GM19468 (cell line): ENCODE measurements around the gene AFF3.
"Not testable (repeated sequence)": the region's sequence is repeated elsewhere in the genome, so short reads cannot be mapped to it uniquely, and the experiment has no call there.

Experiments used
- ATAC-seq: cut with Tn5 transposase; IDR thresholded peaks from one replicate; pipeline ENCODE4 v1.9.1; 2021; ENCODE audit warnings: mild to moderate bottlenecking, moderate library complexity, moderate number of reproducible peaks; ENCODE audit not compliant: unreplicated experiment; ENCODE audit errors: extremely low read depth

AFF3 gene

DNA sequence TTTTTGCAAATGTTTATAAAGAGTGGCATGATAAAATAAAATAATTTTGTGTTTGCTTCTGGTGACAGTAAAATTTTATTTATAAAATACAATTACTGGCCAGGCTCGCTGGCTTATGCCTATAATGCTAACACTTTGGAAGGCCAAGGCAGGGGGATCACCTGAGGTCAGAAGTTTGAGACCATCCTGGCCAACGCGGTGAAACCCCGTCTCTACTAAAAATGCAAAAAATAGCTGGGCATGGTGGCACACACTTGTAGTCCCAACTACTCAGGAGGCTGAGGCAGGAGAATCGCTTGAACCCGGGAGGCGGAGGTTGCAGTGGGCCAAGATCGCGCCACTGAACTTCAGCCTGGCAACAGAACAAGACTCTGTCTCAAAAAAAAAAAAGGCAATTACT lies 480.6 kb downstream of the AFF3 start:
- not testable (repeated sequence) for ATAC-seq

DNA sequence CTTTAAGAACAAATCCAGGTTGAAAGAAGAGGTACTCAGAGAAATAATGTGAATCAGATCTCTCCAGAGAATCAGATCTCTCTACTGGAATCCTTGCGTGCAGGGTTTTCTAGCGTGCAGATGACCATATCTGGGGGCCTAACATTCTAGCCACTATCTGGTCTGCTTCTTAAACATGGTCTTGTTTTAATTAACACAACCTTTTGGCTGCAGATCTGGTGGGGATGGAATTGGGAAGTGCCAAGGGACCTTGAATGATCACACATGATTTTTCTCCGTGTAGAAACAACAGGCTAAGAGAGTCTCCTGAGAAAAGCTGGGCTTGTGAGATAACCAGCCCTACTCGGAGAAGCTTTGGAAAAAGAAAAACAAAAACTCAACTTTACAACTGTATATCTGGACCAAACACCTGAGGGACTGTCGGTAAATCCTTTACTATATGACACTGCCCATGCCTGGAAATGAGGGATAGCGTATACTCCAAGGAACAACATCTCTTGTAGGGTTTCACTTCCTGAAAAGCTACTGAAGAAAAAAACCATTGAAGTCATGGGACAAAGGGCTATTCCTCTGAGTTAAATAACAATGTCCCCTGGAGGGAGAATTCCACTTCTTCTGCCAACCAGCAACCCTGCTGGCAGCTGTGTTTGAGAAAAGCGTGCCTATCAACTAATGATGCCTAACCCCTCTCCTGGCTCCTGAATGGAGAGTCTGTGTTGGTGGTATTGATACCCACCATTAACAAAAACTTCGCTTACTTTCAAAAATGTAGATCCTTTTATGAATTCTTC lies 481.6 kb downstream of the AFF3 start:
- no peak for ATAC-seq

DNA sequence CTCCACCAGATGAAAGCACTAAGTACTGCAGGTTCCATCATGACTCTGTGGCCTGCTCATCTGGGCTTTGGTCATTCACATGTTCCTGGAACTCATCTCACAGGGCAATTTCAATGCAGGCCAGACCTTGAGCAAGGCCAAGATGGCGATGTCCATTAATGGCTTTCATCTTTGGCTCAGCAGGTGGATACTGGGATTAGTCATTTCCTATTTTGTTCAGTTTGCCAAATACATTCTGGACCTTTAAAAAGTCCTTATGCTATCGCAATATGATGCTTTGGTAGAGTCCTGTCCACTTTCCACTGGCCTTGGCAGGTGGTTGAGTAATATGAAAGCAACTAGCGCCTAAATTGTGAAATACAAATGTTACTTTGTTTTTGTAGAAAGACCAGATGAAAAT lies 482.5 kb downstream of the AFF3 start:
- no peak for ATAC-seq

DNA sequence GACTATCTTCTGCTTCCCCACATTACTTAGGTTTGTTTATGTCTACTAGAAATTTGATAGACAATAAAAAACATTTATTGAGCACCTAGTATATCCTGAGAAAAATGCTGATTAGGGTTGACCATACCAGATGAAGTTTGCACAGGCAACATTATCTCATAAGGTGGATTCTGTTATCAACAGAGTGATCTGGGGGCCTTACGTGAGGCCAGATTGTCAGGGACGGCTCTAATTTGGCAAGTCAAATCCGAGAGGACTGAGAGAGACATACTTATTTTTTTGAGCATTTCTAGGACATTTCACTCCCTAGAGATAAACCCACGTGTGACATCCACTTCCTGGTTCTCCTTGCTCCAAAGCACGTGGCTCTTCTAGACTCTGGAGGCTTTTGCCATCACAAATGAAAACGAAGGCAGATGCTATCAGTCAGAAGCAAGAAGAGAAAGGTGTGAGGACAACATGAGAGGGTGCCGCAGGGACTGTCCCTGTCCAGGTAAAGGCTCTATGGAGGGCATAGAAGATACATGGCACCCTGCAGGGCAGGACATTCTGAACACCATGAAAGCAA lies 484.6 kb downstream of the AFF3 start:
- no peak for ATAC-seq

DNA sequence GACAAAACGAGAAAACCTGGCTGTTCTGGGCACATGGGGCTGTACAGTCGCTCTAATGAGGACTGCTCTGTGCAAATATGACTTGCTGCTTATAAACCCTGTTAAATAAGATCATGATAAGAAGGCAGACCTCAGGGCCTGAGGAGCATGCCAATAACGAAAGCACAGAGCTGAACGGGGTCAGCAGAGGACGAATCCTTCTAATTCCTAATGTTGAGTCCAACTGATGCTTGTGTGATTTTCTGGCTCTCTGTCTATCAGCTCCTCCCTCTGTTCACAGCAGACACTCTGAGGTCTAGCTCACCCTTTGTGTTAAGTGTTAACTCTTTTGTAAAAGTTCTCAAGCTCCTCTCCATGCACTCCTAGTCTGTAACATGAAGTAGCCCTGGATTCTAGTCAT lies 485.4 kb downstream of the AFF3 start:
- no peak for ATAC-seq

DNA sequence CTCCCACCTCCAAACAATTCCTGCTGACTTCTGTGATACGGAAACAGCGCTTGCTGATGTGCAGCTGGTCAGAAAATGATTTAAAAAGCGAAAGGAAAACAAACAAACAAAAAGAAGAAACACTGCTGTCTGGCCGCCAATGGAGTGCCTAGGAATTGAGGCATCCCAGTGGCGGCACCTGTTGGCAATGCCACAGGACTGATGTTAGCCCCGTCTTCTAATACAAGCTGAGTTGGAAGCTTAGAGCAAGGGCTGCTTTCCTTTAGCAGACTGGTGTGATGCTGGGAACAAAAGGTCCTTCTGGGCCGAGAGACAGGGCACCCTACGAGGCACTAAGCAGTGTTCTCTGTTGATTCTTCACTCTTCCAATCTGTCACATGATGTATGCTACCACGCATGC lies 489.0 kb downstream of the AFF3 start:
- ATAC-seq = no peak

DNA sequence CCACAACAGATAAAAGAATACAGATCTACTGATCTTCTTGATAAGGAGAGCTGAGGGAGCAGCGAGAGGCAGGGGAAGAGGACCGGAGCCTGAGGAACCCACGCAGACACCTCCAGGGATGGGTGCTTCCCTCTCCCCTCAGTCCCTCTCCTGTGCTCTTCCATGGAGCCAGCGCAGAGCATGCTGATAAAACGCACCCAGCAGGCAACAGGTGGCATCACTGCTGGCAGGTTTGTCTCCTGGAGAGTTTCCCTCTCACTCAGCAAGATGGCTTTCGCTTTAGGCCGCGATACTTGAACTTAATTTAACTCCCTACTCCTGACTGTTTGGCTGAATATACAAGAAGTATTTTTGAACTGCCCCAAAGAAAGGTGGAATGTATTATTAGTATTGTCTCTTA lies 489.5 kb downstream of the AFF3 start:
- no peak for ATAC-seq

DNA sequence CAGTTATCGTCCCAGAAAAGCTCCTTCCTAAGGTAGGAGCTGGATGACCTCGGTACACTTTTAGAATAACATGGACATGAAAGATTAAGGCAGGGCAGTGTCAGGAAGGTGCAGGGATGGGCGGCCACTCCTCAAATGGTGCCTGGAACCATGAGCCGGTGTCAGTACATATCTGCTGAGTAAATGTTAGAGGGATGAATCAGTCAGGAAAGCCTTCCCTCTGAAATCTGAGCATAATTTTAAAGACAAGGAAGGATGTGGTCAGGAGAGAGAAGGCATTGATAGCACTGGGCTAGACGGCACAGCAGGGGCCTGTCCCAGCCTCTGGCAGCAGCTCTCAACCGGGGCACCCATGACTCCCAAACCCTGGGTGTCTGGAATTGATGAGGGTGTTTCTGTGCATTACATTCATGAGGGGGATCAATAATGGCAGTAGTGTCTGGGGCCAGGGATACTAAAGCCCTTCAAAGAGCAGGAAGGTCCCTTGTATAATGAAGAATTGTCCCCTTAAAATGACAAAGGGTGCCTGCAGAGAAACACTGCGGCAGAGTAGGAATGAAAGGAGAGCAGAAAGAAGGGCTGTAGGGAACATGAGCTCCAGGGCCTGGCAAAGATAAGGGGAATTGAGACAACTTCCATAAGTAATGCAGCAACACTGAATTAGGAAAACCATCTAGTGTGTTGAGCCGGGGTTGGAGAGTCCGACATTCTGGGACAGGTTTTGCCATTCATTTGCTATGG lies 490.3 kb downstream of the AFF3 start:
- no peak for ATAC-seq

DNA sequence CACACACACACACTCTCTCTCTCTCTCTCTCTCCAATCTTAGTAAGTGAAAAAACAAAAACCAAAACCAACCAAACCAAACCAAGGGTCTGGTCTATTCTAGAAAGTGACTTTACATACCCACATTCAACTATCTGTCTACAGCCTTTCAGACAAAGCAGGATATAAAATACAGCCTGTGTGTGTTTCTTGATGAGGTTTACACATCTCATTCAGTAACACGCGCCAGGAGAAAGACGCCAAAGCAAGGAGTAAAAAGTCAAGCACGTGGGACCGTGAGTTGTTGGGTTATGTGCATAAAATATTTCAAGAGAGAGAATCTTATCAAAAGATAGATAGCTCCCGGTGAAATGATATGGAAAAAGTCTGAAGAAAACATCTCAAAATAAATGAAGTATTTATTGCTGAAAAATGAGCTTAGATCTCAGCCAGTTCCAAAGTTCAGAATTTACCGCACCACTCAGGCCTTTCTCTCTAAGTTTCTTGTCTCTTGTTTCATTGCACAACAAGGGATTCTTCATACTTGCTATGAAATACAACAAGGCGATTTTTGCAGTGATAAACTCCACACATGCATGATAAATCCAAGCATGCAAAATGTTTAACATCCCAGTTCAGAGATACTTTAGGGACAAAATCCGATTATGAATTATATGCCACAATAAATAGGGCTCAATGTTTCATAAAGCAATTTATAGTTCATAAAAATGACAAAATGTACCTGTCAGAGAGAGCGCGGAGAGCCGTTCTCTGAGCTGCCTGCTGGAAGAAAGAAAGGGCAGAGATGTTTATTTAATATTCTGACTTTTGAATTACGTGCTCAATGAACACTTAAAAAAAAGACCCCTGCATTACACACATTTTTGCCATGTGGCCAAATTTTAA lies 493.2 kb downstream of the AFF3 start:
- ATAC-seq = no peak

DNA sequence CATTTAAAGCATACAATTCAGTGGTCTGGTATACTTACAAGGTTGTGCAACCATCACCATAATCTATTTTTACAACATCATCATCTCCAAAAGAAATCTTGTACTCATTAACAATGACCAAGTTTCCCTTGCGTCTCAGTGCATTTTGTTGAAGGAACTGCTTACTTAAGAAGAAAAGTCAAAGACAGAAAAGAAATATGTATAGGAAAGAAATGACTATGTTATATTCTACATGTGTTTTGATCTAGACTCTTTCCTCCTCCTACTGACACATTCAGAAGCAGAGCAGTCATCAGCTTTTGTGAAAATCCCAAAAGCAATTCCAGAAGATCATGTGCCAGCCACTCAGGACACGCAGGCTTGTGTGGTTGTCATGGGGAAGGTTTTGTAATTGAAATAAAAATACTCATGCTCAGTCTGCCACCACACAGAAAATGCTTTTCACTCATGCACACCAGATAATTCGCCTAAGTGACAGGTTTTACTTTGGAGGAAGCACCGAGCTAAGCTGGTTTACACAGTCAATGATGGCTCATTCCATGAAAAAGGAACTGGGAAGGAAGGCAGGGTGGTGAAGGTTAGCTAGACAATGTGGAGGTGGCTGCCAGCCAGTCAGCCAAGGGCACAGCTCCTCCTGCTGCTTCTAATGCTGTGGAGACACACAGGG lies 494.1 kb downstream of the AFF3 start:
- ATAC-seq = no peak

DNA sequence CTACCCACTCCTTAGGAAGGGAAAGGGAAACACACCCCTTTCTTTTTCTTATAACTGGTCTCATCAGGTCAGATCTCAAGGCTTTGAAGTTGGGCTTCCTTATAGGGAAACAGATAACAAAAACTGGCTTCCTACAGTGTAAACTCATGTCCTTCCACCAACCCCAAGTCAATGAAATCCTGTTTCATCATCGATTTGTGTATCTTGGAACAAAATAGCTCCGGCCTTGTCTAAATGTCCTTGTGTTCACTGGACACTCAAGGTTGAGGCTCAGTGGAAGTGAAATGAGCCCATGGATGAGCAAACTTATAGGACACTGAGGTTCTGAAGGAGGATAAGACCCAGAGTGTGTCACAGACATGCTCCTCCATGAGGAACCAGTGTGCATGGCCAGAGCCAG lies 496.4 kb downstream of the AFF3 start:
- no peak for ATAC-seq

DNA sequence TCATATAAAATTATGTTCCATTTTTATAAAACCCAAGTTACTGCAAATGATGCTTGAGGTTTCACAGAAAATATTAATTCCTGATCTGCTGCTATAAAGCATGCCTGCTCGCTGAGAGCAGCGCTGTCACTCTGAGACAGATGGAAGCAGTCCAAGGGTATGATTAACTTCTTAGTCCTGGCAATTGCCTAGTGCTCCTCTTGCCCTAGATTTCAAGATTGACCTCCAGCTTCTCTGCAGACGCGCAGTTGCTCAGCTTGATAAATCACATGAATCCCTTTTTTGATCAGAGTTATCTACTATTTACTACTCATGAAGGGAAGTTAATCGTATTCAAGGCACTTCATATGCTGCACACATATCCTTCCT lies 498.0 kb downstream of the AFF3 start:
- ATAC-seq = no peak

DNA sequence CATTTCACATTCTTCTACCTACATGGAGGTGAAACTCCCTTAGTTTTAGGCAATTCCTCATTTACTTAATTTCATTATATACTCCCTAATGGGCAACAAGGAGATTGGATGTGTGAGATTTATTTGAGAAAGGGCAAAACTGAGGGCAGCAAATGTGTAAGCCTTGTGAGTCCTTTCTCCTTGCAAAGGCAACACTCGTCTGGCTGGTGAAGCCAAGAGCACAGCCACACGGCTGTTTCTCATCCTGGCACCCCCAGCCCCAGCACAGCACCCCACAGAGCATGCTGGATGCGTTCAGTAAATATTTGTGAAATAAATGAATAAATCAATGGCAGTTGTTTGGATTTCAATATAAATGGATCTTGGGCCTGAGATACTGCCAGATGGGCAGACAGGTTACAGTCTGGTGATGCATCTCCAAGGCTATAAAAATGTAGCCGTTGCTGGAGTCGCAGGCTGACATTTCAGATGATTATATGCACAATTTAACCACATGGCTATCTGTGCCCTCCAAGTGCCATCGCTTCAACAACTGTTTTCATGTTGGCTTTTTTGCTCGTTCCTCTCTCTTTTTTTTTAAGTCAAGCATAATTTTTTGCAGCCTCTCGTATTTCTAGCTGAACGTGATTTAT lies 498.5 kb downstream of the AFF3 start:
- no peak for ATAC-seq

DNA sequence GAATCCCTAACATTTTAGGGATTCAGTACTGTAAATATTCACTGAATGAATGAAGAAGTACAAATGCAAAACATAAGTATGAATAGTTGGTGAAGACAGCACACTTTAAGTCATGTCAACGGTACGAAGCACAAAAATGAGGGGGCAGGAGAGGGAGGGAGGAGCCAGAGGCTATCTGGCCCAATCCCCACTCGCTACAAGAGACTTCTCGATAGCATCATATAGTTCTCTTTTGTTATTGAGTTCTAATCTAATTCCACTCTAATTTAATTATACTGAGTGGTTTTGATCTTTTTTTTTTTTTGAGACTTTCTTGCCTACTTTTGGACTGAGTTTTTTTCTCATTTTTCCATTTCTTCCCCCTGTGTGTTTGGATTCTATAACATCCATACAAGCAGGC lies 500.4 kb downstream of the AFF3 start:
- ATAC-seq = no peak

DNA sequence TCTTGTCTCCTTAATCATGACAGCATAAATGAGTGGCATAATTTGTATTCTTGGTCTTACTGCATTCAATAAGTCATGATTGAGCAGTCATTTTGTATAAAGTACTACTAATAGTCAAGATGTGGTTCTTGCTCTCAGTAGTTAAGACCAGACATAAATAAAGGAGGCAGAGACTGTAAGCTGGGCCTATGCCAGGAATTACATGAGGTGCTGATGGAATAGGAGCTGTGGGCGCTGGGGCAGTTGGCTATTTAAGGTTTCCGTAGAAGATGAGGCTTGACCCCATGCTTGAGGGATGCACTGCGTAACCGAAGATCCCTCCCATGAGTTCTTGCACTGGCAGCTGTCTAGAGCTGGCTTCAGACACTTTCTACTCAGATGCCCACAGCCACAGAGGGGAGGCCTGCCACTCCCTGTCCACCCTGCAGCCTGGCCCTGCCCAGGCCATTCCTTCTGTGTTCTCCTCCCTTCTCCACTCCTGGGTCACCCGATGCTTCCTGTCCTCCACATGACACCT lies 501.7 kb downstream of the AFF3 start:
- no peak for ATAC-seq

DNA sequence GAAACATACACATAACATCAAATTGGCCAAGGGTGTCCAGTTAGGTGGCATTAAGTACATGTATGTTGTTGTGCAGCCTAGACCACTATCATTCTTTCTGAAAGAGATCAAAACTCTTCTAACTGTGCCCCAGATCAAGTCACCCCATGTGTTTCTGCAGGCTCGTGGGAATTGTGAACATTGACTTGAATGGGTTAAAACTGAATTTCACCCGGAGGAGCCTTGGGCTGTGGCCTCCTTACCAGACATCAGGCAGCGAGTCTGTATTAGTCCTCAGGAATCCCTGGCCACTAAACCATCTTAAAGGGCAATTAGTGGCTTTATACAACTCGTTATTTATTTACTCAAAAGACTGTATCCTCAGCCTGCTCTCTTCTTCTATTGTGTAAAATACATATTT lies 503.6 kb downstream of the AFF3 start:
- no peak for ATAC-seq

DNA sequence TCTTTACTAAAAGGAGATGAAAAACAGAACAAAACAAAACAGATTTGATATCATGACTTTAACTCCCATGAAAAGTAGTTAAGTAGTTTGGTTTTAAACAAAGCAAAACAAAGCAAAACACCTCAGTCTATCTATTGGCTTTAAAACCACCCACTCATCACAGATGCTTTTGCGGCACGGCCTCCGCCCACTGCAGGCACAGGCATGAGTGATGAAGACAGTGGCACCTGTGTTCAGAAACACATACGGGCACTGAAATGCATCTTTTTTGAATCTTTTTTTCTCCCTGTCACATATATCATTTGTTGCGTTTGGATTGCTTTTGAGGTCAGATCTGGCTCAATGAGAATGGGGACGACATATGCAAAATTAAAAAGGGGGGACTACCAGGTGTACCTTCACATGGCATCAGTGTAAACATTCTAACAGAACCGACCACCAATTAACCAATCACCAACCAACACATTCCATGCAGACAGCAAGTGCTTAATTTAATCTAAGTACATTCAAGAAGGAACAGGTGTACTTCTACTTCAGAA lies 505.2 kb downstream of the AFF3 start:
- no peak for ATAC-seq

DNA sequence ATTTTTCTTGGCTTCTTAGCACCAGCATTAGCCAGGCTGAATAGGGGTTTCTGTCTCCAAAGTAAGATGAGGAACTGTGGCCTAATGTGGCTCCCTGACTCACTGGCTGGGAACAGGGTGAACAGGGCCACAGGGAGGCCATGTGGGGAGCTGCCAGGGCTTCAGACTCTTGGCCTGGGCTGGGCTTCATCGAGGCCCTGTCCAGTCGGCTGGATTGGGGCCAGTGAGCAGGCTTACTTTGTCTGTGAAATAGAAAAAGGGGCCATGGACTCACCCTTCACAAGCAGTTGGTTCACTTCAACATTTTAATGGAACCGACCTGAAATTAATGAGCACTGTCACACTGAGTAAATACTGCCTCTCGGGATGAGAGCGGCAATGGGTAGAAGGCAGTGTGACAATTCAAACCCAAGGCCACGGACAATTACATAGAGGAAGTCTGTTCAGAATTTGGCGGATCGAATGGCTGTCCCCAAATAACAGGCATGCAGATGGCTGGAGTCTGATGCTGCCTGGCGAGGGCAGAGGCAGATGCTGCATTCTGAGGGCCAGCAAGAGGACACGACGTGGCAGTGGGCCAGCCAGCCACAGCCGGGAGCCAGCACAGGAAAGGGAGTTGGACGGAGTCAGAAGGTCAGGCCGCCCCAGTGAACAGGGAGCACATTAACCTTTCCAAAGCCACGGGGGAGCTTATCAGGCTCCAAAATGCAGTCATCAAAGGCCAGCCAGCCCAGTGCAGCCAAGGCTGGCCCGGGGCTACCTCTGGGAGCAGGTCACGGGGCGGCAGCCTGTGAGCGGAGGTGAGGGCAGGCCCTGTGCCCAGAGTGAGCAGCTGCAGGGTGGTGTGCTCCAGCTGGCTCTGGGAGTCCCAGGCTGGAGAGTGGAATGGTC lies 506.0 kb downstream of the AFF3 start:
- ATAC-seq = no peak
